Erythroblast (primary cell): ENCODE data around the gene DSP.
A peak's percentile ranks its signal among the peaks of the same experiment; 100 is the strongest.

Experiments
- DNase-seq, 2 experiments: peaks; one replicate each; lab custom pipeline; 2025; lab: John Stamatoyannopoulos, UW
- GATA1 ChIP-seq: IDR thresholded peaks from 2 replicates; pipeline ENCODE4 v1.6.1; 2011; ENCODE audit warnings: low read depth, mild to moderate bottlenecking, control low read depth, low read length, moderate library complexity
- POLR2A ChIP-seq: IDR thresholded peaks from 2 replicates; pipeline ENCODE4 v1.6.1; 2011; ENCODE audit warnings: mild to moderate bottlenecking, low read length

Gene DSP

GRCh38 chr6:7624796-7625710, 83.6 kb downstream of the DSP start:
- TF ChIP-seq GATA1, result no peak
- TF ChIP-seq POLR2A, result no peak
- DNase-seq, result peak in 1 of 2 experiments; percentile 3

GRCh38 chr6:7628479-7628878, 87.0 kb downstream of the DSP start:
- DNase-seq, result no peak
- no peak for TF ChIP-seq POLR2A
- no peak for TF ChIP-seq GATA1

GRCh38 chr6:7628909-7629308, 87.4 kb downstream of the DSP start:
- TF ChIP-seq GATA1 (no peak), POLR2A (no peak)
- no peak for DNase-seq

GRCh38 chr6:7629321-7629720, 87.8 kb downstream of the DSP start:
- TF ChIP-seq GATA1 (no peak), POLR2A (no peak)
- no peak for DNase-seq

- DNase-seq, result no peak
- TF ChIP-seq POLR2A (no peak), GATA1 (no peak)
Measured at GRCh38 chr6:7630792-7631191, 89.3 kb downstream of the DSP start.

GRCh38 chr6:7631466-7631865, 90.0 kb downstream of the DSP start:
- DNase-seq, result no peak
- no peak for TF ChIP-seq POLR2A
- no peak for TF ChIP-seq GATA1

- DNase-seq, result no peak
- TF ChIP-seq POLR2A, result no peak
- no peak for TF ChIP-seq GATA1
Measured at GRCh38 chr6:7632501-7633290, 91.2 kb downstream of the DSP start.

- no peak for DNase-seq
- no peak for TF ChIP-seq GATA1
- TF ChIP-seq POLR2A, result no peak
Measured at GRCh38 chr6:7633361-7633760, 91.9 kb downstream of the DSP start.

- DNase-seq, result no peak
- TF ChIP-seq GATA1 (no peak), POLR2A (no peak)
Measured at GRCh38 chr6:7636151-7636550, 94.7 kb downstream of the DSP start.
